Endothelial cell of umbilical vein (primary cell): ENCODE results near the gene RNF187. TPM values are rescaled to one million over a fixed set of nuclear protein-coding genes. Genes with fewer than 3 reads are reported as not detected.

Source experiments
- BruUV-seq: library from RNA; stranded (reverse); fragments of 400-500 nt; replicated peaks from 2 replicates; lab custom pipeline; 2021; lab: Mats Ljungman, UMichigan
- CTCF ChIA-PET: fragments of 300-600, 350-600 bp; sonication (Branson Sonifier 250); formaldehyde crosslinking; loops from one replicate; lab custom pipeline; 2021; ENCODE audit warnings: antibody characterized with exemption, inconsistent platforms; lab: Charles Lee
- POLR2A ChIA-PET: fragments of 300-600, 350-600 bp; sonication (Branson Sonifier 250); formaldehyde crosslinking; loops from one replicate; lab custom pipeline; 2021; ENCODE audit warnings: antibody characterized with exemption, inconsistent platforms; lab: Charles Lee
- DNase-seq: peaks from one replicate; pipeline ENCODE4 v3.0.0-alpha.2; 2011; ENCODE audit warnings: low read depth, low spot score
- FAIRE-seq: peaks from 2 replicates; lab custom pipeline; 2011; peaks lifted over from hg19 to GRCh38; lab: Jason Lieb, UNC
- H2AFZ ChIP-seq: 2 replicates; pipeline ENCODE4 v1.6.0; 2012; ENCODE audit warnings: low read depth, low read length, control low read depth, inconsistent platforms
- H3K27ac ChIP-seq: 2 replicates; pipeline ENCODE4 v1.5.1; 2011; ENCODE audit warnings: low read depth, mild to moderate bottlenecking, control low read depth, low read length, moderate library complexity; ENCODE audit not compliant: insufficient read depth
- H3K27me3 ChIP-seq, 2 experiments: 2 replicates each; pipeline versions ENCODE4 v1.6.0 to v1.6.1; 2011; ENCODE audit warnings: low read length in 2 of 2, mixed read lengths in 1 of 2; ENCODE audit not compliant: control insufficient read depth in 2 of 2, insufficient read depth in 2 of 2
- H3K36me3 ChIP-seq, 2 experiments: 2 replicates in 1 of 2; 3 replicates in 1 of 2; pipeline ENCODE4 v1.5.1; 2011; ENCODE audit warnings: low read length in 2 of 2, mild to moderate bottlenecking in 1 of 2, moderate library complexity in 1 of 2; ENCODE audit not compliant: control insufficient read depth in 2 of 2, insufficient read depth in 2 of 2; ENCODE audit errors: extremely low read depth in 1 of 2
- H3K4me1 ChIP-seq: 3 replicates; pipeline ENCODE4 v1.5.1; 2011; ENCODE audit warnings: mild to moderate bottlenecking, low read length; ENCODE audit not compliant: control insufficient read depth, insufficient read depth; ENCODE audit errors: extremely low read depth
- H3K4me2 ChIP-seq: 2 replicates; pipeline ENCODE4 v1.6.1; 2011; ENCODE audit warnings: low read length, control low read depth, mixed read lengths; ENCODE audit not compliant: insufficient read depth
- H3K4me3 ChIP-seq, 3 experiments: fragments of 200-600 bp in 1 of 3; sonication (generic), shearing (Covaris generic) in 1 of 3; replicated peaks in 1 of 3; 2 replicates each; pipeline ENCODE4 v1.5.1; 2011 to 2016; ENCODE audit warnings: control low read depth in 3 of 3, low read length in 3 of 3, mild to moderate bottlenecking in 2 of 3, inconsistent platforms in 1 of 3, low read depth in 1 of 3, moderate library complexity in 1 of 3; ENCODE audit not compliant: insufficient read depth in 1 of 3
- H3K79me2 ChIP-seq: 2 replicates; pipeline ENCODE4 v1.6.0; 2012; ENCODE audit warnings: low read length, inconsistent platforms; ENCODE audit not compliant: control insufficient read depth, insufficient read depth
- H3K9ac ChIP-seq: replicated peaks from 2 replicates; pipeline ENCODE3; 2011; ENCODE audit warnings: low read length, control low read depth; ENCODE audit not compliant: insufficient read depth; ENCODE audit errors: extremely low read depth
- H3K9me1 ChIP-seq: replicated peaks from 3 replicates; pipeline ENCODE4 v1.6.0; 2011; ENCODE audit warnings: mild to moderate bottlenecking, low read length; ENCODE audit not compliant: control insufficient read depth, insufficient read depth; ENCODE audit errors: extremely low read depth
- H3K9me3 ChIP-seq: replicated peaks from 2 replicates; pipeline ENCODE4 v1.5.1; 2012; ENCODE audit warnings: low read length, inconsistent platforms; ENCODE audit not compliant: control insufficient read depth, insufficient read depth
- H4K20me1 ChIP-seq: replicated peaks from 2 replicates; pipeline ENCODE3; 2011; ENCODE audit warnings: mild to moderate bottlenecking, low read length; ENCODE audit not compliant: control insufficient read depth, insufficient read depth; ENCODE audit errors: extremely low read depth
- EZH2 ChIP-seq: IDR thresholded peaks from 2 replicates; pipeline ENCODE4 v1.6.1; 2012; ENCODE audit warnings: borderline replicate concordance, low read depth, mild to moderate bottlenecking, moderate library complexity, low read length, inconsistent platforms; ENCODE audit not compliant: severe bottlenecking
- FOS ChIP-seq: IDR thresholded peaks from 2 replicates; pipeline ENCODE4 v1.6.1; 2011; ENCODE audit warnings: mild to moderate bottlenecking, low read length, moderate library complexity, borderline replicate concordance; ENCODE audit not compliant: insufficient read depth
- GATA2 ChIP-seq: IDR thresholded peaks from 2 replicates; pipeline ENCODE4 v1.7.0; 2011; ENCODE audit warnings: low read depth, mild to moderate bottlenecking, moderate library complexity, mixed read lengths, low read length; ENCODE audit not compliant: insufficient read length, insufficient read depth
- JUN ChIP-seq: IDR thresholded peaks from 2 replicates; pipeline ENCODE4 v1.6.1; 2011; ENCODE audit warnings: borderline replicate concordance, low read depth; ENCODE audit not compliant: insufficient read length, insufficient read depth
- MYC ChIP-seq: IDR thresholded peaks from one replicate; pipeline ENCODE4 v1.6.1; 2011; ENCODE audit warnings: mild to moderate bottlenecking, low read depth, low read length
- POLR2A ChIP-seq: IDR thresholded peaks from 2 replicates; pipeline ENCODE4 v1.6.1; 2012; ENCODE audit warnings: low read depth, mild to moderate bottlenecking, control low read depth, low read length
- POLR2AphosphoS5 ChIP-seq: IDR thresholded peaks from 2 replicates; pipeline ENCODE4 v1.6.1; 2012; ENCODE audit warnings: low read depth, mild to moderate bottlenecking, control low read depth, low read length, moderate library complexity; ENCODE audit not compliant: insufficient read depth
- dilution Hi-C: fragments of 300-500 bp; cut with MboI; formaldehyde crosslinking; loops from one replicate; pipeline ENCODE4 v1.15.0; 2019; ENCODE audit warnings: low sequenced_read_pairs; ENCODE audit not compliant: extremely low pct_ligation_motif_present
- intact Hi-C: fragments of 100-400 bp; cut with micrococcal nuclease; formaldehyde crosslinking; loops from one replicate; pipeline ENCODE4 v1.10.0; 2022
- polyA plus RNA-seq, 4 experiments: library from polyadenylated mRNA; depleted of rRNA in 3 of 4; stranded (reverse) in 3 of 4; unstranded in 1 of 4; fragments of >200 nt; gene quantifications; 2 replicates each; pipeline versions ENCODE4 v1.2.1 to v1.2.3, GENCODE V29; 2011 to 2012; ENCODE audit warnings: missing spikeins in 1 of 4
- total RNA-seq: library from RNA; stranded (reverse); gene quantifications from 2 replicates; pipeline ENCODE4 v1.2.3, GENCODE V29; 2021
- TF ChIP-seq, protein P1 (sequence below): IDR thresholded peaks from 2 replicates; pipeline ENCODE4 v1.6.1; 2011; ENCODE audit not compliant: insufficient read depth, insufficient read length
- TF ChIP-seq, protein P2 (sequence below), 2 donors: IDR thresholded peaks; 1 replicate in 1 of 2; 2 replicates in 1 of 2; pipeline ENCODE4 v1.5.1; 2011; ENCODE audit warnings: low read length in 2 of 2, mild to moderate bottlenecking in 2 of 2, moderate library complexity in 2 of 2, control low read depth in 1 of 2, inconsistent platforms in 1 of 2, low read depth in 1 of 2; ENCODE audit not compliant: insufficient read depth in 1 of 2; ENCODE audit errors: extremely low read depth in 1 of 2

The RNF187 gene
- total and polyA plus RNA-seq, 2 donors (not counting 3 experiments of a cell fraction or from before 2014, with no cell fraction given) = 48.0 to 86.4 TPM

DNA sequence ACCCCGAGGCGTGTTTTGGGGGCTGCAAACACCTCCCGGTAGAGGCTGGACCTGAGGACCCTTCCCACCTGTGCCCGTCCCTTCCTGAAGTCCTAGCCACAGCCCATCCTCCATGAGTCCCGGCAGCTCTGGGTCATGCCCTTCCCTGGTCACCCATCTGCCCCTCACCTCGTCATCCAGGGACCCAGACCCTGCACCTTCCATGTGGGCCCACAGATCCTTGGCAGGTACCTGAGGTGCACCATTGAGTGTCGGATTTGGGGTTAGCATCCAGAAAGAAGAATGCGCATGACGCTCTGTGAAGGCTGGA lies 6.8 kb downstream of the RNF187 start:
- Histone ChIP-seq H3K36me3 (peaks cover 0 to 36% of the 10 kb centered on the region in 2 experiments), H3K9me3 (no peaks in the 10 kb centered on the region), H3K4me2 (no peak overlapping the region), H3K9ac (no peak overlapping the region), H3K4me1 (no peaks in the 10 kb centered on the region), H3K27me3 (no peaks in the 10 kb centered on the region), H2AFZ (no peak overlapping the region), H3K79me2 (no peaks in the 10 kb centered on the region), H3K4me3 (no peak overlapping the region), H4K20me1 (no peaks in the 10 kb centered on the region), H3K27ac (no peak overlapping the region), H3K9me1 (no peaks in the 10 kb centered on the region)
- dilution Hi-C loops (no loop called here), intact Hi-C loops (no loop called here)
- no TSS peak for BruUV-seq
- ChIA-PET CTCF (no interaction called here), POLR2A (no interaction called here)
- TF ChIP-seq, protein P1, sequence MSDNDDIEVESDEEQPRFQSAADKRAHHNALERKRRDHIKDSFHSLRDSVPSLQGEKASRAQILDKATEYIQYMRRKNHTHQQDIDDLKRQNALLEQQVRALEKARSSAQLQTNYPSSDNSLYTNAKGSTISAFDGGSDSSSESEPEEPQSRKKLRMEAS = no peak
- no peak for TF ChIP-seq FOS
- TF ChIP-seq, protein P2, sequence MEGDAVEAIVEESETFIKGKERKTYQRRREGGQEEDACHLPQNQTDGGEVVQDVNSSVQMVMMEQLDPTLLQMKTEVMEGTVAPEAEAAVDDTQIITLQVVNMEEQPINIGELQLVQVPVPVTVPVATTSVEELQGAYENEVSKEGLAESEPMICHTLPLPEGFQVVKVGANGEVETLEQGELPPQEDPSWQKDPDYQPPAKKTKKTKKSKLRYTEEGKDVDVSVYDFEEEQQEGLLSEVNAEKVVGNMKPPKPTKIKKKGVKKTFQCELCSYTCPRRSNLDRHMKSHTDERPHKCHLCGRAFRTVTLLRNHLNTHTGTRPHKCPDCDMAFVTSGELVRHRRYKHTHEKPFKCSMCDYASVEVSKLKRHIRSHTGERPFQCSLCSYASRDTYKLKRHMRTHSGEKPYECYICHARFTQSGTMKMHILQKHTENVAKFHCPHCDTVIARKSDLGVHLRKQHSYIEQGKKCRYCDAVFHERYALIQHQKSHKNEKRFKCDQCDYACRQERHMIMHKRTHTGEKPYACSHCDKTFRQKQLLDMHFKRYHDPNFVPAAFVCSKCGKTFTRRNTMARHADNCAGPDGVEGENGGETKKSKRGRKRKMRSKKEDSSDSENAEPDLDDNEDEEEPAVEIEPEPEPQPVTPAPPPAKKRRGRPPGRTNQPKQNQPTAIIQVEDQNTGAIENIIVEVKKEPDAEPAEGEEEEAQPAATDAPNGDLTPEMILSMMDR (IDR thresholded peaks at IDR 0.05; ENCODE audit: extremely low read depth in 1 of 2, insufficient read depth in 1 of 2, low read depth in 1 of 2, low read length in 2 of 2) = no peak
- no peak for TF ChIP-seq JUN
- TF ChIP-seq POLR2A = no peak
- TF ChIP-seq EZH2 = no peak
- TF ChIP-seq GATA2 = no peak
- no peak for TF ChIP-seq POLR2AphosphoS5
- no peak for TF ChIP-seq MYC
- no peak for FAIRE-seq
- no peak for DNase-seq
